Activated CD4-positive, CD25-positive, alpha-beta regulatory T cell treated with anti-CD3 and anti-CD28 coated beads, Interleukin-2, amount 50 U/mL, for 24 hours (primary cell): ENCODE data around the gene NOX5.
"Not testable (repeated sequence)": the region's sequence is repeated elsewhere in the genome, so short reads cannot be mapped to it uniquely, and the experiment has no call there.

Experiments
- ATAC-seq, 2 donors: fragments of 150-1000 bp; cut with Tn5 transposase; one replicate each; pipeline ENCODE4 v1.10.0; 2021; ENCODE audit warnings: mild to moderate bottlenecking in 1 of 2, moderate library complexity in 1 of 2

NOX5 gene

GRCh38 chr15:69014454-69014853 lies at the start of gene NOX5:
NOX5 (plus strand) TSS chr15:69014695; CDS start chr15:69014736, 41 bp downstream.
- ATAC-seq: no peak

GRCh38 chr15:68966996-68967395 lies 47.5 kb upstream of the NOX5 start:
- no peak for ATAC-seq

GRCh38 chr15:68967948-68968347 lies 46.5 kb upstream of the NOX5 start:
- no peak for ATAC-seq

- no peak for ATAC-seq
Measured at GRCh38 chr15:68969298-68969697, 45.2 kb upstream of the NOX5 start.

- ATAC-seq: no peak
Measured at GRCh38 chr15:68972201-68973065, 42.1 kb upstream of the NOX5 start.

GRCh38 chr15:68975651-68976160 lies 38.8 kb upstream of the NOX5 start:
- not testable (repeated sequence) for ATAC-seq

GRCh38 chr15:68977426-68977825 lies 37.1 kb upstream of the NOX5 start:
- not testable (repeated sequence) for ATAC-seq

GRCh38 chr15:68979006-68979405 lies 35.5 kb upstream of the NOX5 start:
- no peak for ATAC-seq

GRCh38 chr15:68979816-68980215 lies 34.7 kb upstream of the NOX5 start:
- ATAC-seq: no peak

- ATAC-seq: no peak
Measured at GRCh38 chr15:68980786-68981185, 33.7 kb upstream of the NOX5 start.

- no peak for ATAC-seq
Measured at GRCh38 chr15:68981941-68982340, 32.6 kb upstream of the NOX5 start.

- no peak for ATAC-seq
Measured at GRCh38 chr15:68982976-68983563, 31.4 kb upstream of the NOX5 start.

GRCh38 chr15:68983961-68984481 lies 30.5 kb upstream of the NOX5 start:
- no peak for ATAC-seq

GRCh38 chr15:68984586-68984985 lies 29.9 kb upstream of the NOX5 start:
- ATAC-seq: no peak

- no peak for ATAC-seq
Measured at GRCh38 chr15:68985361-68985891, 29.1 kb upstream of the NOX5 start.

GRCh38 chr15:68986322-68986721 lies 28.2 kb upstream of the NOX5 start:
- ATAC-seq: no peak

GRCh38 chr15:68987120-68987519 lies 27.4 kb upstream of the NOX5 start:
- no peak for ATAC-seq

GRCh38 chr15:68987676-68988075 lies 26.8 kb upstream of the NOX5 start:
- ATAC-seq: no peak

- ATAC-seq: no peak
Measured at GRCh38 chr15:68989541-68990230, 24.8 kb upstream of the NOX5 start.

GRCh38 chr15:68990231-68990991 lies 24.1 kb upstream of the NOX5 start:
- no peak for ATAC-seq

GRCh38 chr15:68990992-68991500 lies 23.4 kb upstream of the NOX5 start:
- no peak for ATAC-seq

- no peak for ATAC-seq
Measured at GRCh38 chr15:68991723-68992122, 22.8 kb upstream of the NOX5 start.
